ENCODE data around the gene CD101. TPM values are rescaled to one million over a fixed set of nuclear protein-coding genes. Genes with fewer than 3 reads are reported as not detected.

CD101 gene
- total RNA-seq, 1 experiment from 2014 or later = 1.8 TPM

- H3K36me3 Mint-ChIP-seq (ENCODE audit: insufficient read depth in 1 of 3, low read depth in 3 of 3) = peaks cover 22 to 27% (median 26%) of the 10 kb centered on the region in 3 experiments
- Histone ChIP-seq H3K23ac (ENCODE audit: insufficient read length, low read depth, low read length) (no peak overlapping the region), H3K9ac (ENCODE audit: extremely low read depth, insufficient read length, low read length) (no peak overlapping the region), H3K79me1 (ENCODE audit: insufficient read depth, low read depth, low read length, poor library complexity, severe bottlenecking) (no peaks in the 10 kb centered on the region), H3K4ac (ENCODE audit: low read depth, low read length) (no peak overlapping the region), H2BK120ac (ENCODE audit: low read depth, low read length, poor library complexity, severe bottlenecking) (no peak overlapping the region), H3K56ac (ENCODE audit: insufficient read length, low read depth, low read length) (no peak overlapping the region), H3K14ac (ENCODE audit: insufficient read depth, low read length) (no peak overlapping the region), H3T11ph (ENCODE audit: low read length) (no peak overlapping the region), H3K4me1 (ENCODE audit: insufficient read depth, low read length) (no peaks in the 10 kb centered on the region), H3K23me2 (ENCODE audit: insufficient read length, low read depth, low read length, poor library complexity, severe bottlenecking) (no peaks in the 10 kb centered on the region), H4K20me1 (ENCODE audit: control insufficient read depth, insufficient read depth, insufficient read length) (no peaks in the 10 kb centered on the region), H2BK12ac (ENCODE audit: insufficient read length, low read depth, low read length) (no peak overlapping the region), H3K27me3 (ENCODE audit: insufficient read depth, low read length) (no peaks in the 10 kb centered on the region), H2BK5ac (ENCODE audit: insufficient read length, low read length) (no peak overlapping the region), H3K79me2 (ENCODE audit: insufficient read depth, low read length) (no peaks in the 10 kb centered on the region), H4K91ac (ENCODE audit: insufficient read length, low read depth, low read length) (no peak overlapping the region), H4K5ac (ENCODE audit: insufficient read length, low read depth, low read length) (no peak overlapping the region), H3K9me3 (ENCODE audit: control insufficient read depth, low read depth, low read length) (no peaks in the 10 kb centered on the region), H2AFZ (ENCODE audit: low read length) (no peak overlapping the region), H3K27ac (ENCODE audit: insufficient read length, low read depth, low read length) (no peak overlapping the region), H2BK15ac (ENCODE audit: low read depth, low read length) (no peak overlapping the region), H2BK20ac (ENCODE audit: low read depth, low read length, poor library complexity, severe bottlenecking) (no peak overlapping the region), H4K8ac (replicated peaks; ENCODE audit: insufficient read length, low read depth, low read length) (no peak overlapping the region), H2AK5ac (ENCODE audit: insufficient read length, low read length) (no peak overlapping the region), H3K18ac (ENCODE audit: insufficient read length, low read depth, low read length) (no peak overlapping the region), H3K4me2 (ENCODE audit: insufficient read depth, insufficient read length, low read length) (no peak overlapping the region)
- no peaks in the 10 kb centered on the region for H3K27me3 Mint-ChIP-seq (ENCODE audit: low read depth)
- H3K9me3 Mint-ChIP-seq = peaks cover 3% of the 10 kb centered on the region in 2 experiments; a peak in 2 of 5 replicates
- no peak for TF ChIP-seq CTCF (conservative IDR thresholded peaks at IDR 0.05)
- H3K4me3 Mint-ChIP-seq = no peak overlapping the region
- peaks cover 0 to 4% of the 10 kb centered on the region in 2 experiments; a peak in 1 of 4 replicates for H3K4me1 Mint-ChIP-seq
- H3K27ac Mint-ChIP-seq = peak overlapping the region in 1 of 3 experiments; percentile 34; a peak in 1 of 7 replicates
- WGBS (ENCODE audit: extremely low coverage, insufficient read length, low lambda C conversion rate) = no CpG with 5 or more reads among the region's 11 CpGs
- no peak for DNase-seq
Observed at GRCh38 chr1:116966791-116967190, 34.8 kb upstream of the CD101 start.

Measured in H9 (cell line).